Measurements from ENCODE around the gene ADM.
"Not testable (repeated sequence)": the region's sequence is repeated elsewhere in the genome, so short reads cannot be mapped to it uniquely, and the experiment has no call there.

GRCh38 chr11:10264716-10265115 lies 40.2 kb upstream of the ADM start:
- not testable (repeated sequence) for TF ChIP-seq CTCF (IDR thresholded peaks at IDR 0.05); HOXA7 (CRISPR knock-in tag; IDR thresholded peaks at IDR 0.05); EHMT2 (IDR thresholded peaks at IDR 0.05; ENCODE audit: low read depth); JUNB (IDR thresholded peaks at IDR 0.05); ESRRA (IDR thresholded peaks at IDR 0.05; ENCODE audit: borderline replicate concordance, low read length); MAX (IDR thresholded peaks at IDR 0.05); MYC (IDR thresholded peaks at IDR 0.05; ENCODE audit: borderline replicate concordance, low read length)

All from A549 (cell line).